Stimulated activated CD4-positive, alpha-beta T cell treated with anti-CD3 and anti-CD28 coated beads, Interleukin-4, amount 100 ng/mL, for 1 hour (primary cell): ENCODE results near the gene GZMB.
"Not testable (repeated sequence)": the region's sequence is repeated elsewhere in the genome, so short reads cannot be mapped to it uniquely, and the experiment has no call there.

Experiments
- DNase-seq: peaks from one replicate; pipeline ENCODE4 v3.0.0-alpha.2; 2020

GZMB gene, protein sequence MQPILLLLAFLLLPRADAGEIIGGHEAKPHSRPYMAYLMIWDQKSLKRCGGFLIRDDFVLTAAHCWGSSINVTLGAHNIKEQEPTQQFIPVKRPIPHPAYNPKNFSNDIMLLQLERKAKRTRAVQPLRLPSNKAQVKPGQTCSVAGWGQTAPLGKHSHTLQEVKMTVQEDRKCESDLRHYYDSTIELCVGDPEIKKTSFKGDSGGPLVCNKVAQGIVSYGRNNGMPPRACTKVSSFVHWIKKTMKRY

DNA sequence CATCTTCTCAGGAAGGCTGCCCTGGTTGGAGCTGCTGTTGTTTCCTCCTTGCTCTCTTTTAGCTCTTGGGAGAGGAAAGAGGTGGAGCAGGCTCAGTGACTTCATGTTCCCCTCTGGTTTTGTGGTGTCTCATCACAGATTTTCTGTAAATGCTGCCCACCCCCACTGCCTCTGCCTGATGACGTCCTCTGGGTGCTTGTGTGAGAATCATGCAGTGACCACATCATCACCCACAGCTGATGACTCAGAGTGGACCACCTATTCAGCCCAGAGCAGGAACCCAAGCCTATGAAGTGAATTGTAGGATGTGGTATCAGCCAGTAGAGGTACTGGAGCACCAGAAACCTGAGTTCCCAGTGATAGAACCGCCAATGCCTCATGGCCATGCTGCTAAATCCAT lies at the start of gene GZMB:
Gene GZMB, minus strand, starts transcription at position 33 of the 400 bp plus-strand sequence. Its CDS starts 30 bp downstream, at position 3.
- DNase-seq: peak; percentile 12

DNA sequence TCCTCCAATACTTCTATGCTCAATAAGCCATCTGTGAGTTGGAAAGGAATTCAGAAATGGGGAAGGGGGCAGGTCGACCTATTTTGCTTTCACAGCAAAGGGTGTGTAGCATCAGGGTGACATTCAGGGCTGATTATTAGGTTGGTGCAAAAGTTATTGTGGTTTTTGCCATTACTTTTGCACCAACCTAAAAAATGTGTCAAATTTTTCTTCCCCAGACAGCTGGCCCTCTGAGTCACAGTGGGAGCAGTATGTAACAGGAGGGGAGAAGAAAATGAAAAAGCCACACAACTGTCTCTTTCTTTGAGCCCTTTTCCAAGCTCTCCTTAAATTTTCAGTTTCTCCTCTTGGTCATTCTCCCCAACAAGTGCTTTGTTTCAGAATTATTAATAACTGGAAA lies 47.1 kb upstream of the GZMB start:
- no peak for DNase-seq

DNA sequence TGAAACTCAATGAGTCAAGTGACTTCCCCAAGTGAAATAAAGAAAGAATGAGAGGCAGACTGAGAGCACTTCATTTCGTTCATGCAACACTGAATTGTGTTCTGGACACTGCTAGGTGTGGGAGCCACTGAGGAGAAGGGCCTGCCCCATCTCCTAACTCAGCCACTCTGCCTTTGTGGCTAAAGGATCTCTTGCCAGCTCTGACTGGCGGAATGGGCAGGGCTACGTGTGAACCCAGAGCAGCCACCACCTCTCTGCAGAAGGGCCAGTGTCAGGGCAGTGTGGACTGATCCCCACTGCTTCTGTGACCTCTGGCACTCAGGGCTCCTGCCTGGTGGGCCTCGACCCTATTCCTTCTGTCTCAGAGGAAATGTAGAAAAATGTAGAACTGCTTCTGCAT lies 46.5 kb upstream of the GZMB start:
- DNase-seq: no peak

DNA sequence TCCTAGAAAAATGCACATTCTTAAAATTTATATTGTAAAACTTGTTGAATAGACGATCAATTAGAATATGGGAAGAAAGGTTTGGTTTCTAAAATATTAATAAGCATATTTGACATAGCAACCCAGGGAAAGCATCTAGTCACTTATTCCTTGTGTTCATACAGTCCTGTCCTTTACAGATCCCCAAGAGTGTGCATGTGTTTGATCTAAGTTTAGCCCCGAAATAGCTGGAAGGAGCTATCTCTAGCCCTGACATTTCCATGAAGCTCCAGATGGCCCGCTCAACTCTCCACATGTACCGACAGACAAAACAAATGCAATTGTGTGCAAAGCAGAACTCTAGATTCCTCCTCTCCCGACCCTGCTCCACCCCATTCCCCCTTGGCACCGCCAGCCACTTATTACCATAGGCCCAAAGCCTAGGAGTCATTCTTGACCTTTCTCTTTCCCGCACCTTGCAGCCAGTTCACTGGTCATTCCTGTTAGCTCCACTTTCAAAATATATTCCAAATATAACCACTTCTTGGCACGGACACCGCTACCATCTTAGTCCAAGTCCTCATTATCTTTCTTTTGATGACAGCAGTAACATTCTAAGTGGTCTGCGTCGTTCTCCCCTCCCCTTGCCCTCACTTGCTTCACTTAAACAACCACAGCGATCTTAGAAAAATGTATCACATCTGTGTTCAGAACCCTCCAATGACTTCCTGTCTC lies 45.4 kb upstream of the GZMB start:
- no peak for DNase-seq

DNA sequence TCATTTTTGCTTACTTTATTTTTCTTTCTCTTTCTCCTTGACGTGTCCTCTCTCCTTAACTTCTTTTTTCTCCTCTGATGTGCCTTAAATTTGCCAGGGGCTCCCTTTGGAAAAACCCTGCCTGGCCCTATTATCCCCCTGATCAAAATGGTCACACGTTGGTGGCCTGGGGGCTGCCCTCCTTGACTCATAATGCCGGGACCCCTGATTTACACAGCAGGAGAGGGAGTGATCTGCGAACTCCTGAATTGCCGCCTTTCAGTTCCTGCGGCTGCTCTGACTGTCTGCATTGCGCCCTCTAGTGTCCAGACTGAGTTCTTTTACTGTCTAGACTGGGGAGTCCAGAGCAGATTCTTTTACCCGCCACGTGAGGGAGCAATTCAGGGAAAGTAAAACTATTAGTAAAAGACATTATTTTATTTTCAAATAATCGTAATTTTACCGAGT lies 44.8 kb upstream of the GZMB start:
- DNase-seq: peak; percentile 59

DNA sequence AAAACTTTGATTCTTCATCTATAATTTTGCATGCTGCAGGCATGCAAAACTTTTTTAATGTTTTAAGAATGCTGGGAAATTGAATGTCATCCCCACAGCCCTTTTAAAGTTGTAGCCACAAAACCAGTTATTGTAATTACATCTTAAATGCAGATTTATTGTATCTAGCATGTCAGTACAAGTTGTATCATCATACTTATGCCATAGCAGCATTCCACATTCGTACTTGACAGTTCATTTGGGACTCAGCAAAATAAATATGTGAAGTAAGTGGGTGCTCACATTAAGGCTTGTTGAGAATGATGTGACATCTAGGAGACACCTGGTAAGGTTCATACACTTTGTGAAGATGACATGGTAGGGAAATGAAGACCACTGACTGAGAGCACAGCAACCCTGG lies 44.0 kb upstream of the GZMB start:
- no peak for DNase-seq

DNA sequence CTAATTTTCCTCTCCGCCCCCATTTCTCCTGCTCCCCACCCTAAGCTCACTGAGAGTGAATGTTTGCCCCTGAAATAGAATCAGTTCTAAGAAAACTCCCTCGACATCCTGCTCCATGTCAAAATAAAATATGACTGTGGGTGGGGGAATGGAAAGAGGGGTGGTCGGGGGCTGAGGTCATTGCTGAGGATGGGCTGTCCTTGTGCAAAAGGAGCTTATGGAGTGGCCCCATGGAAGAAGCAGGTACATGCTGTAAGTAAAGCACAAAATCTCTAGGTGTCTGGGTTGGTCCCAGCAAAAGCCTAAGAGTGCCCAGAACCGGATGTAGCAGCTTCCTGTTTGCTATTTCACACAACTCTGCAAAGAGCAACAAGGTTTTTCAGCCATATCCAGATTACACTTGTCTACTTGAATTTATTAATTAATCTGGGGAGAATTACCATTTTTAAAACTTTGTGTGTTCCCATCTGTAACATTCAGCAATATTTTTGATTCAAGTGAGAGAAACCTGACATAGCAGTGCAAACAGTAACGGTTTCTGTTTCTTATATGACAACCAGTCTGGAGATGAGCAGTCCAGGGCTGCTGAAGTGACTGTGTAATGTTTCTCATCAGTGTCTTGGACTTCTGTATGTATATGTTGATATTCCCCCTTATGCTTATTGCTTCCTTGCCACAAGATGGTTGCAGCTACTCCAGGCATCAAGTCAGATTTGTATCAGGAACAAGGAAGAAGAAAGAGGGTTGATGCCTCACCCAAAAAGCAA lies 40.4 kb upstream of the GZMB start:
- DNase-seq: no peak

DNA sequence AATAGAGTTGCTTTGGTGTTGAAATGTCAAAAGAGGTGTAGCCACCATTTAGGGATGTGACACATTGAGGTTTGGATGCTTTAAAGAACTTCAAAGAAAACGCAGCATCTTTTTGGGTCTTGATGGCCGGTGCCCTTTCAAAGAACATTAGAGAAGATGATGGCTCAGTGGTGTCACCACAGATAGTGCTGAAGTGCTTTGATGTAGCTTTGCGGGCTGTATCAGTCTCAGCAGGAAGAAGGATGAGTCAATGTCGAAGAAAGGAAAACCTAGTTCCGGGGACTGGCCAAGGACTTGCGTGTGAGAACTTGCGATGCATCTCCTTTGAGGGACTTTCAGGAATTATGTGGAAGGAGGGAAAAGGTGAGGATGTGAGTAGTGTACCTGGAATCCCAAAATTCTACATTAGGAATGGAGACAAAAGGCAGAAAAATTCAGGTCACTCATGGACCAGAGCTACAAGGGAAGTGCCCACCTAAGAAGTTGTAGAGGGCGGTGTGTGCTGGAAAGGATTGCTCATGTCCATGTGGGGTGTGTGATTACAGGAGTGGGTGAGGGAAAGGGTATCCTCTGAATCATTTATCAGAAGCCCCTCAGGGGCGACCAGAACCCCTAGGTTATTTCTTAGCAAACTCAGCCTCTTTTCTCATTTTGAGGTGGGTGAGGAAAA lies 39.7 kb upstream of the GZMB start:
- peak; percentile 30 for DNase-seq

DNA sequence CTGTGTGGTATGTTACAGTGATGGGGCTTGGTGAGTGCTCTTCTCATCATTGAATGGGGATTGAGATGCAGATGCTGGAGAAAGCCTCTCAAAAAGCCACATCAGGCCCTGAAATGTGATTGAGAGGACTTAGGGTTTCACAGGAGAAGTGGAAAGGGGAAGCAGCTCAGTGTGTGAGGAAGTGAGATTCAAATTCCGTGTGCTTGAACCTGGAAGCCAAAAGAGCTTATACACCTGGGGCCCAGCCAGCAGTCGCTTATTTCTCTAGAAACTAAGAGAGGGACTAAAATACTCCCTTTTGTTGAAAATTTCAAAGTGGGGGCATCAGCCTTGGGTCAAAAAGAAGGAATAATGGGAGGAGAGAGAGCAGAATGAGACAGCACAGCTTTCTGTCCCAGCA lies 39.1 kb upstream of the GZMB start:
- DNase-seq: no peak

DNA sequence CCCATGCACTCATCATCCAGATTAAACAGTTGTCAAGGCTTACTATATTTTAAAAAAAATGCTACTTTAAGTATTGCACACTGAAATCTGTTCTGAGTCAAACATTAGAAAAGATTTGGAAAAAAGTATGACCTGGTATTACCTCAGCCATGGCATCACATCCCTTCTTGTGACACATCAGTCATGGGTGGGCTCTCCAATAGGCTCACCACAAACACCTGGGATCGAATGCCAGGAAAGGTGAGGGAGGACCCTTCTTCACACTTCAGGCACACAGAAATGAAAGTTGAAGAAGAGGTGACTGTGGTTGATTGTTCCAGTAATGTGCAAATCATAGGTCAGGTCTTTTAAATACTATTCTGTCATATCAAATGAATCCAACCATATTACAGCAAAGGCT lies 36.6 kb upstream of the GZMB start:
- no peak for DNase-seq

DNA sequence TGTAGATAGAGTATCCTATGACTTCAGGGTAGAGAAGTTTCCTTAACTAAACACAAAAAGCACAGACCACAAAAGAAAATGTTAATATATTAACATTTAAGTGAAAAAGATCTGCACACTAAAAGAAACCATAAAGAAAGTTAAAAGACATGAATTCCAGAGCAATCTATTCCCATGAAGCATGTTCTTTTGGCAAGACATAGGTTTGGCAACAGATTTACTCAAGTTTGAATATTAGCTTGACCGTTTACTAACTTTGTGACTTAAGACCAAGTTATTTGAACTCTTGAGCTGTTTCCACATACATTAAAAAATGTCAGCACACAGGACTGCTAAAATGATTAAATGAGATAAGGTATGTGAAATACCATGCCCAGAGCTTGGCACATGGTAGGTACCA lies 35.7 kb upstream of the GZMB start:
- DNase-seq: no peak

DNA sequence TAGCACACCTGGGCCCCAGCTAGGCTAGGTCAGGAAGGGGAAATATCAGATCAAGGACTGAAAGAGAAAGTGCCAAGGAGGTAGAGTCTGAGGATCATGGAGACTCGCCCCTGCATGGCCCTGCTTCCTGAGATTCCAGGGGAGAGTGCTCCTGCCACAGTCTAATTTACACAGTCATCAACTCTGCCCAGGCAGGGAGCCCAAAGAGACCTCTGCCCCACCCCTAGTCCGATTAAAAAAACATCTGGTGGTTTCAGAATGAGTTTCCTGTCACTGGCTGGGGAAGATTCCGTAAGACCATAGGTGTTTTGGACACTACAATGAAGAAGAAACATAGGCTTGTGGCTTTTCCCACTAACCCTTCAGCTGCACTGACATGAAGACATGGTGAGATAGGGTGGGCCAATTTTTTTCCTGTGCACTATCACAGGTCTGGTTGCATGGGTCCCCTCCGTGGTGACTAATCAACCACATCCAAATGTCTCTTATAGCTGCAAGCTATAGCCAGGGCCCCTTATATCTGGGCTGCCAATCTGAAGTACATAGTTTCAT lies 31.5 kb upstream of the GZMB start:
- DNase-seq: no peak

DNA sequence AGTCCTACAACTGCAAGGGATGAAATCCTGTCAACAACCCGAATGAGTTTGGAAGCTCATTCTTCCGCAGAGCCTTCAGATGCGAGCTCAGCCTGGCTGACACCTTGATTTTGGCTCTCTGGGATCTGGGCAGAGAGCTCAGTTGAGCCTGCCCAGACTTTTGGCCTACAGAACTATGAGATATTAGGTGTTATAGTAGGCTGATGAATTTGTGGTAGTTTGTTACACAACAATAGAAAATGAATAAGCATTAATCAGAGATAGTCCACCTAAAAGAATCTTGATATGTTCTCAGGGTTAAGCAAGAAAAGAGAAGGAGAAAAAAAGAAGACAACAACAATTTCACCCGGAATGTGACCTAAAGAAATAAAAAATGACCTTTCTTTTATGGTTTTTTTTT lies 30.4 kb upstream of the GZMB start:
- DNase-seq: no peak

DNA sequence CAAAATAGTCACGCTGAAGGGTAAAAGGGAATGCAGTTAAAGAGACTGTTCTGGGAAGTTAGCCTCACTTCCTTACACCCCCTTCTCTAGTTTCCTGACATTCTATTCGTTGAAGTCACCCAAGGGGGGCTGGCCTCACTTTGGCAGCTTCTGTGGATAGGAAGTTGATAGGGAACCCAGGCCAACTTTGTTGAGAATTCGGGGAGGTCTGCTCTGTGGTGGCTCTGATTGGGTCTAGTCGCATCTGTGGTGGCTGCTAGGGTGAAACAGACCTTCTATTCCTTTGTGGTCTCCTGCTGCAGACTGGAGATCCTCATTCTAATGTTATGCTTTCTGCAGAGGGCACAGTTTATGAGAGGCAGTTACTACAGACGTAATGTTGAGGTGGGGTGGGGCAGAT lies 28.8 kb upstream of the GZMB start:
- DNase-seq: no peak

DNA sequence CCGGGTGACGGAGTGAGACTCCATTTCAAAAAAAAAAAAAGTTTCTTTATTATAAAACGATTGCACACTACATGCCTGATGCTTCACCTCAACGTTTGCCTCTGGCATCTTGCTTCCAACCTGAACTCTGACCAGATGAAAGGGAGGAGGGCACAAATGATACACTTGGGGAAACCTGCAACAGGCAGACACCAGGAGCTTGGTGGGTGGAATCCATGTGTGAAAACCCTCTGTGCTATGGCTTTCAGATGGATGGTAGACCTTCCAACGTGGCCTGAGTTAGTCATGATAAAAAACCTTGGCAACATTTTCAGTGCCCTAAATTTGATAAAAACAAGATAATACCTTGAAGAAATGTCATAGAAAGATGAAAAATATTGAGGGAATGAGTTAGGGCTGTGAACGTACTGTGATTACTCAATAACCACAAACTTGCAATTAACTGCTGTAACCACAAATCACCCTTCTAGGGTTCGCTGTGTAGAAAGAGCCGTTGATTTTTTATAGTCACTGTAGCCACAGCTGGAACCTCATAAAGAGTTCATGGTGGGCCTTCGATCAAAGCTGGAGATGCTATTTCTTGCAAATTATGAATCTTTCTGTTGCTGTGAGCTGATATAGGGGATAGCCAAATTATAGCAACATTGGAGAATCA lies 26.1 kb upstream of the GZMB start:
- DNase-seq: no peak

DNA sequence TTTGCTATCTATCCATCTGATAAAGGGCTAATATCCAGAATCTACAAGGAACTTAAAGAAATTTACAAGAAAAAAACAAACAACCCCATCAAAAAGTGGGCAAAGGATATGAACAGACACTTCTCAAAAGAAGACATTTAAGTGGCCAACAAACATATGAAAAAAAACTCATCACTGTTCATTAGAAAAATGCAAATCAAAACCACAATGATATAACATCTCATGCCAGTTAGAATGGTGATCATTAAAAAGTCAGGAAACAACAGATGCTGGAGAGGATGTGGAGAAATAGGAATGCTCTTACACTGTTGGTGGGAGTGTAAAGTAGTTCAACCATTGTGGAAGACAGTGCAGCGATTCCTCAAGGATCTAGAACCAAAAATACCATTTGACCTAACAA lies 14.4 kb upstream of the GZMB start:
- DNase-seq: not testable (repeated sequence)

DNA sequence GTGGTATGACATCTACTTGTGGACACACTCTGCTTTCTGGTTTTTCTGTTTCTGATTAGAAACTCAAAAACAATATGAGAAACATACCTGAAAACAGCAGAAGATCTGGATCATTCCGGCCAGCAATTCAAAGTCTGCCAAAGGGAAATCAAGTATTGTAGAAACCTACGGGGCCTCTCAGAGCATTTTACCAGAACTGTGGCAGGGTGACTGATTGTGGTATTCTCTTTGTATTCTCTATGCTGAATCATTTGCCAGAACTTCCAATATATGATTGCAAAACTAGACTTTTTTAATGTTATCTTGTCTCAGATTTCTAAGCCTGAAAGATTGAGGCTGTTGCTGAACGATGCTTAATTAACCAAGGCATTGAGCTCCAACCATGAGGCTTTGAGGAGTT lies 5.9 kb upstream of the GZMB start:
- DNase-seq: no peak

DNA sequence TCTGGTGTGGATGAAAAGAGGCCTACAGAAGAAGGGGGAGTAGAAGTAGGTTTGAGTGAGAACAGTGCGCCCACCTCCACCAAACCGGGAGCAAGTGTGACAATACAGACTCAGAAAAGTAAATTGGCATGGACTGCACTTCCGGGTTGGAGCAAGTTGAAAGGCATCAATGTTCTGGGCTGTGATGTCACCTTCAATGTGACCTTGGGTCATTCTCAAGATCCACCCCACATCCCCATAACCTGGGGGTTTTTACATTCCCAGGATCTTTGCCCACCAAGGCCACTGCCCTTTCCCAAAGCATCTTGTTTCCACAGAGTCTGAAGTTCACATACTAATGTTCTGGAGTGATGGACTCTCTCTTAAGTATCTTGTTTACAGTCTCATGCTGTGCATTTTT lies 5.3 kb upstream of the GZMB start:
- DNase-seq: no peak

DNA sequence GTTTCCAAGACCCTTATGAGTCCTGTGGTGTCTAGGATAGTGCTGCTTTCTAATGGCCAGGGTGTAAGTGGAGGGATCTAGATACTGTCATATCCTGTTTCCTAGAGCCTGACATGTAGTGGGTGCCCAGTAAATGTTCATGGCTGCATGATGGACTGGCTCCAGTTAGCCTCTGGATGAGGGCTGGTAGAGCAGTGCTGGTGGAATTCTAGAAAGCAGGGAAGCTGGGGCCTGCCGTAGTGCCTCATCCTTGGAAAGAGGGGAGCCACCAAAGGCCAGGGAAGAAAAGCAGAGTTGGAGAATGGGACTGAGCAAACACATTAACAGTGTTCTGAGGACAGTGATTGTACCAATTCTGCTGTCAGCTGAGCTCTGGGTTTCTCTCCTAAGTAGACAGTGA lies 637 bp downstream of the GZMB start:
- no peak for DNase-seq

DNA sequence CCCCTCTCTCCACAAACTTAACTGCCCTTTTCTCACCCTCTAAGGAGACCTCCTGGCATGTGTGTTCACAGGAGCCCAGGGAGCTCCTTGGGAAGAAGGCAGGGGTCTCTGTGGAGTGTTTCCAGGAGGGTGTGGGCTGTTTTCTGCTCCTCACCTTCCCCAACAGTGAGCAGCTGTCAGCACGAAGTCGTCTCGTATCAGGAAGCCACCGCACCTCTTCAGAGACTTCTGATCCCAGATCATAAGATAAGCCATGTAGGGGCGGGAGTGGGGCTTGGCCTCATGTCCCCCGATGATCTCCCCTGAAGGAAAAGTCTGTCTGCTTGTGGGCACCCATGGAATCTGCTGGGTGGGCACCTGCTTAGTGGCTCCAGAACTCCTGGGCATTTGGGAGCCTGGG lies 1.2 kb downstream of the GZMB start:
- no peak for DNase-seq

DNA sequence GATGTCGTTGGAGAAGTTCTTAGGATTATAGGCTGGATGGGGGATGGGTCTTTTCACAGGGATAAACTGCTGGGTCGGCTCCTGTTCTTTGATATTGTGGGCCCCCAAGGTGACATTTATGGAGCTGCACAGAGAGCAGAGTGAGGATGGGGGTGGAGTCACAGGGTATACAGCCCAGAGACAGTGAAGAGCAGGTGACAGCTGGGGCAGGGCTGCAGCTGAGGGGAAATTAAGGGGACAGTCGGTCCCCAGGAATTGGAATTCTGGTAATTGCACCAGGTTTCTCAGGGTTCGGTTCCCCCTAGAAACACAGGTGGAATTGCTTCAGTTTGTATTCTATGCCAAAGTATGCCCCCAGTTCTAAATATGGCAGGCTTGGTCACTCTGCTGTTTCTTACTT lies 1.7 kb downstream of the GZMB start:
- no peak for DNase-seq

DNA sequence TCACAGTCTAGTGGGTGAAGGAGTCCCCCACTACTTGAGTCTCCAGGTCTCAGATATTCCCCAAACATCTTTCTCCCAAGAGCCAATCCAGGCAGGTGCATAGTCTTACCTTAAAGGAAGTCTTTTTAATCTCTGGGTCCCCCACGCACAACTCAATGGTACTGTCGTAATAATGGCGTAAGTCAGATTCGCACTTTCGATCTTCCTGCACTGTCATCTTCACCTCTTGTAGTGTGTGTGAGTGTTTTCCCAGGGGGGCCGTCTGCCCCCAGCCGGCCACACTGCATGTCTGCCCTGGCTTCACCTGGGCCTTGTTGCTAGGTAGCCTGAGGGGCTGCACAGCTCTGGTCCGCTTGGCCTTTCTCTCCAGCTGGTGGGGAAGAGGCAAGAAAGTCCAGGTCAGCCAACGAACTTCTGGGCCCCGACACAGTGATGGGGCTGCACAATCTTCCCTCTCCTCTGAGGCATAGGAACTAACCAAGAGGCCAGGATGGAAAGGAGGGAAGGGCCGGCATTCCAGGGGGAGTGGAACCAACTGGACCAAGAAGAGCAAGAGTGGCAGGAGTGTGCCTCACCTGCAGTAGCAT lies 2.1 kb downstream of the GZMB start:
- DNase-seq: no peak
